GM15510 (cell line): ENCODE results near the gene SKAP2.

Source experiments
- POLR2A ChIP-seq: IDR thresholded peaks from 3 replicates; pipeline ENCODE4 v1.6.1; 2011; ENCODE audit warnings: borderline replicate concordance; ENCODE audit not compliant: insufficient read length; ENCODE audit errors: extremely low read depth

SKAP2 gene

GRCh38 chr7:26699766-26700165 is 164.6 kb downstream of the SKAP2 start:
- no peak for TF ChIP-seq POLR2A

DNA sequence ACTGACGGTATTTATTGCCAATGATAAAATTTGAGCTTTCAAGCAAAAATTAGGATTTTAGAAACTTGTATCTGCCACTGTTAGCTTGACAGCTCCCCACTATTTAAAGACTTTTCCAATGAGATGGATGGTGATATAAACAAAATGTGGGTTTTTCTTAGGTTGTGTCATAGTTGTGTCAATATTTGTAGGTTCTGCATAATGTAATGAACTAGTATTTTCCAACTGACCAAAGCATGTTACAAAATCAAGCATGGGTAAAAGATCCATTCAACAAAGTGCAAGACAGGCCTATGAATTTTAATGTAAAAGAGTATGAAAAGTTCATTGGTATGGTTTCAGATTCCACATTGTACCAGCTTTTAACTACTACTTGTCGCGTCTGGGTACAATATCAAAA is 165.6 kb downstream of the SKAP2 start:
- no peak for TF ChIP-seq POLR2A

GRCh38 chr7:26698194-26698593 is 166.2 kb downstream of the SKAP2 start:
- no peak for TF ChIP-seq POLR2A

DNA sequence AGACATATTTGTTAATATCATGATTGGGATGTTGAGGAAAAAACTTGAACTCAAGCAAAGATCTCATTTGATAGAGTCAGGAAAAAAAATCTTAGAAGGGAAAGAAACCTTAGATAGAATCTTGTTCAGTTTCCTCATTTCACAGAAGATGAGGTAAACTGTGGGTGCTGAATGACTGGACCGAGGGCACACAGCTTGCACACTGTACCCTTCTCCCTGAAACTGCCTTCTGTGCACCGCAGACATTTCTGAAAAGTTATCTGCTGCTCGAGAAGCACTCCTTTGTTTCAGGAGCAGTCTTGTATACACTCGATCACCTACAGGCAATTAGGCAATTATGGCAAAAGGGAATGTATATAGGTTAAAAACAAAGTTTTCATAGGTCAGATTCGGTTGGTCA is 167.4 kb downstream of the SKAP2 start:
- TF ChIP-seq POLR2A, result no peak

DNA sequence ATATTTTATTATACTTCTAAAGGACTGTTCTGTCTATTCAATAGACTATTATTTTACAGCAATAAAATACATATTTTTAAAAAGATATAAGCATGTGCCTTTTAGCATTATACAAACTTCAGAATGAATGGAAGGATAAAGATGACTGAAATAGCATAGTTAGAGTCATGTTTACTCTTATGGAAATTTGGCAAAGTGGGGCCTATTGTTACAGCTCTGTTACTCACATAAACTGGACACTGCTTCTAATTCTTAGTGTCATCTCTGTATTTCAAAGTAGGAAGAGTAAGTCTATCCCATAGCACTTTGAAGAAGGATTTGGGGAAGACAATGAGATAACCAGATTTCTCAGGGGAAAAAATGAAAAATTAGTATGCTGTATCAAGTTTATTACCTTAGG is 168.2 kb downstream of the SKAP2 start:
- no peak for TF ChIP-seq POLR2A

DNA sequence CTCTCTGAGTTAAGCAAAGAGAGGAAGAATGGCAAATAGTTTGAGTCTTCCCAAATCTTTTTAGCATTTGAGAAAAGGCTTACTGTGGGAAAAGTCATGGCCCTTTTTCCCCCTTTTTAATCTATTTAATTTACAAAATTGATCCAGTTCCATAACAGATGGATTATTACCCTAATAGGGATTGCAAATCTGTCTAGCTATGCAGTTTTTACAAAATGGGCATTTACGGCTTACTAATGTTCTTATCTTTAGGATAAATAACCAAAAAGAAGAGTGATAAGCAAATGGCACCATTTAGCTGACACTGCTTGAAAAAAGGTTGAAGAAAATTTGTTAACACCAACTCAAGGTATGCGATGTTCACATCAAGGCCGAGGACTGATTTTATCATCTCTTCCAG is 169.7 kb downstream of the SKAP2 start:
- no peak for TF ChIP-seq POLR2A

DNA sequence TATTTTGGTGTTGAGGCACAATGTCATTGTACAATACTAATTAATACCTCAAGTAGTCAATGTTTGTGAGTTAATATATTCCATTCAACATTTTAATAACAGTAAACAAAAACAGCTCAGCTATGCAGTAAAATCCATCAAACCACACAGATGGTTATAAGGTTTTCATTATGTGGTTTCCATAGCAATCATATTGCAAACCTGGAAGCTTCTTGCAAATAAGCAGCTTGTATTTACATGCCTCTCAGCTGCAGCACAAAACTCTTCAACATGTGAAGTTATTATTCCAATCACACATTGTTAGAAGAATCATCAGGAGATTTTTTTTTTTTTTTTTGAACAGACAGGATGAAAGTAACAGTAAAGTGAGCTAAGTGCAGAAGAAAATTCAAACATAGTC is 170.2 kb downstream of the SKAP2 start:
- TF ChIP-seq POLR2A, result no peak

- no peak for TF ChIP-seq POLR2A
Observed at GRCh38 chr7:26691886-26692285, 172.5 kb downstream of the SKAP2 start.

DNA sequence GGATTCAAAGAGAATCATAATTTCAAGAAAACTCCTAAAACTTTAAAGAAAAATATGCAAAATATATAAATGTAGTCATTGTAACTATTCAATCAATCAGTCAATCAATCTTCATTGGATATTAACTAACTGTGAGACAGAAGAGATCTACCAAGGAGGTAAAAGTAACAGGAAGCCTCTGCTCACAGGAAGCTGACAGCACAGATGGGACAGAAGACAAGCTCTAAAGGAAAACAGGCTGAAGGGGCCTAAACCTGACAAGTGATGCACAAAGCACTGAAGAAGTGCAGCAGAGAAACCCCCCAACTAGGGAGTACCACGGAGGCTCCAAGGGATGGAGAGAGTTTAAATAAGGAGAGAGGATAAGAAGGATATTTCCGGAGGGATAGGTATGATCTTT is 173.0 kb downstream of the SKAP2 start:
- TF ChIP-seq POLR2A, result no peak

- TF ChIP-seq POLR2A, result no peak
Observed at GRCh38 chr7:26690135-26690805, 174.1 kb downstream of the SKAP2 start.

DNA sequence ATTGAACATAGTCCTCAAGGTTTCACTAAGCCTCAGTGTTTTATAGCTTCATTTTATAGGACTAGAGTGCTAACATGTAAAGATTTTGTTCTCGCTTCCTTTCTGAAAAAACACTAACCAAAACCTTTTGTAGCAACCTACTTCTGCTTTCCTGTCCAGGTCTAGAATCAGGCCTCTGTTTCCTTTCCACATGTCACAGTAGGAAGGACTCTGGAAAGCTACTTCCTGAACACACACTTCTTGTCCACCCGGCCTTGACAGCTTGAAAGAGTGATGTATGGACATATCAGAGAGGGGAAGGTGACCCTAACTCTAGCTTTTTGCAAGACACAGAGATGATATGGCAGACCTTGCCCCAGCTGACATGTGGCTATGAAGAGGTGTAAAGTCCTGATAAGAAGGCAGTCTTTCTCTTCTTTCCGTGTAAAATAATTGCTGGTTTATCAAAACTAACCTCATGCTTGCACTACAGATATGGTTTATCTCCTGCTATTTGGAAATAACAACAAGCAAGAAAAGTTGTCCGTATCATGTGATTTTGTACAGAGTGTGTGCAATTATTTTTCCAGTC is 175.4 kb downstream of the SKAP2 start:
- TF ChIP-seq POLR2A, result no peak

- TF ChIP-seq POLR2A, result no peak
Observed at GRCh38 chr7:26688388-26688787, 176.0 kb downstream of the SKAP2 start.

- no peak for TF ChIP-seq POLR2A
Observed at GRCh38 chr7:26687032-26687431, 177.4 kb downstream of the SKAP2 start.

- no peak for TF ChIP-seq POLR2A
Observed at GRCh38 chr7:26686448-26686981, 177.9 kb downstream of the SKAP2 start.

- TF ChIP-seq POLR2A, result no peak
Observed at GRCh38 chr7:26685606-26686005, 178.8 kb downstream of the SKAP2 start.

DNA sequence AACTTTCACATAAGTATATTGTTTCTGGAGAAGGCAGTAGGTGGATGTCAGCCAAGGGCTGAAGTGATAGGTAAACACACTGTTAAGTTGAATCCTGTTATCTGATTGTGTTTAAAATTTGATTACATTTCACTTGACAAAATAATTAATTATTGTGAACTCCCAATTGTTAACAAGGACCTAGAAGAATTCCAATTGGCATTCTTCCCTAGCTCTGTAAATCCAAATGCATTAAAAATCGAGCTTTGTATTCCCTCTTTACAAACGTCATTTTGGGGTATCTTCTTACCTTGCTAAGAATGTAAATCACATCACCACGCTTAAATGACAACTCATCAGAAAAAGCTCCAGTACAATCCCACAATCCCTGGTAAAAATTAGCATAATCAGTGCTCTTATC is 179.9 kb downstream of the SKAP2 start:
- no peak for TF ChIP-seq POLR2A

- no peak for TF ChIP-seq POLR2A
Observed at GRCh38 chr7:26683277-26683676, 181.1 kb downstream of the SKAP2 start.

DNA sequence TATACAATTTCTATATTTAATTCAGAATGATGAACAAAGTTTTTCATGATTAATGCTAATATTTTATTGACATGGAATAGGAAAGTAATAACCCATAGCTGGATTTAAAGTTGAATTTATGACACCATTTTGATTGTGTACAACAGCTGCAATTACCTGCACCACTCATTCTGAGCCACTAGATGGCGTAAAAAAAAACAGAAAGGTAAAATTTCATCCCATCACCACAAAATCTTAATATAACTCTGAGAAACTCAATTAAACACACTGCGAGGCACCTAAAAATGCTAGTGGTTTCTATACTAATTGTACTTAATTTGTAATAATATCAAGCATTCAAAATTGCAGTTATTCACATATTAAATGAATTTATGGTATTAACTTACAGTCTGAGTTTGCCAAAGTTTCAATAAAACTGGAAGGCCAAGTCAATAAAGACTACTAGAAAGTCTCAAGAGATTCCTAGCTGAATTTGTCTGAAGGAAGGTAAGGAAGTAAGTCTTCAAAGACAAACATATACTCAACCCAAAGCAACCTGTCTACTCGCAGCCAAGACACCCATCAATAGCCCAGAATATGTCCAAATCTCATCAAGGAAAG is 182.5 kb downstream of the SKAP2 start:
- no peak for TF ChIP-seq POLR2A
